Chondrocyte (in vitro differentiated cells): Measurements from ENCODE around the gene PACS2. TPM values are rescaled to one million over a fixed set of nuclear protein-coding genes. Genes with fewer than 3 reads are reported as not detected.

ENCODE experiments used
- DNase-seq: peaks from one replicate; pipeline ENCODE4 v3.0.0; 2021; ENCODE audit warnings: mixed read lengths, low spot score
- H3K27ac Mint-ChIP-seq: one replicate; pipeline ENCODE4 v1.8.0; 2021; ENCODE audit warnings: mild to moderate bottlenecking, moderate library complexity, mixed read lengths; ENCODE audit not compliant: unreplicated experiment
- H3K27me3 Mint-ChIP-seq: 2 replicates; pipeline ENCODE4 v1.8.0; 2021; ENCODE audit warnings: low read depth, mixed read lengths
- H3K36me3 Mint-ChIP-seq: 2 replicates; pipeline ENCODE4 v1.8.0; 2021; ENCODE audit warnings: low read depth, mixed read lengths
- H3K4me1 Mint-ChIP-seq: 2 replicates; pipeline ENCODE4 v1.8.0; 2021; ENCODE audit warnings: low read depth, mild to moderate bottlenecking, mixed read lengths
- H3K4me3 Mint-ChIP-seq: one replicate; pipeline ENCODE4 v1.8.0; 2021; ENCODE audit warnings: mild to moderate bottlenecking, moderate library complexity, mixed read lengths; ENCODE audit not compliant: unreplicated experiment
- H3K9me3 Mint-ChIP-seq: 2 replicates; pipeline ENCODE4 v1.8.0; 2021; ENCODE audit warnings: low read depth, mixed read lengths
- CTCF ChIP-seq: fragments of 200-600 bp; sonication (generic); IDR thresholded peaks from 2 replicates; pipeline ENCODE4 v1.5.0; 2021; ENCODE audit warnings: antibody characterized with exemption, mild to moderate bottlenecking, moderate library complexity
- total RNA-seq: library from RNA; stranded (reverse); gene quantifications from 3 replicates; pipeline ENCODE4 v1.2.1, GENCODE V29; 2021

Gene PACS2
- total RNA-seq, 1 donor from 2014 or later: 82.6 TPM

DNA sequence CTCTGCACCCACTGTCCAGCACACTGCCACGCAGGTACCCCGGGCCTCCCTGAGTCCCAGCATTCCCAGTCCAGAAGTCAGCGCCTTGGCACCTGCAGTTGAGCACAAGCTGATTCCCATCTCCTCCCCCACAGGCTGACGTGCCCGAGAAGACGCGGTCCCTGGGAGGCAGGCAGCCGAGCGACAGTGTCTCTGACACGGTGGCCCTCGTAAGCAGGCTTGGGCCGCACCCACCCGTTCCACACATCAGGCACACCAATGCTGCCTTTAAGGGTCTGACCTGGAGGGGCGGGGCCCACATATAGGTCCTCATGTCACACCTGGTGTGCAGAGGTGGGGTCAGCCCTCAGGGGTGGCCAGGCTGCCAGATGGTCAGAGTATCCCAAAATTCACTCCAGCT lies 65.4 kb downstream of the PACS2 start:
- Mint-ChIP-seq H3K27me3 (no peaks in the 10 kb centered on the region), H3K36me3 (peaks cover 4% of the 10 kb centered on the region), H3K4me1 (no peaks in the 10 kb centered on the region), H3K27ac (no peak overlapping the region), H3K4me3 (no peak overlapping the region), H3K9me3 (no peaks in the 10 kb centered on the region)
- TF ChIP-seq CTCF: no peak
- DNase-seq: no peak

DNA sequence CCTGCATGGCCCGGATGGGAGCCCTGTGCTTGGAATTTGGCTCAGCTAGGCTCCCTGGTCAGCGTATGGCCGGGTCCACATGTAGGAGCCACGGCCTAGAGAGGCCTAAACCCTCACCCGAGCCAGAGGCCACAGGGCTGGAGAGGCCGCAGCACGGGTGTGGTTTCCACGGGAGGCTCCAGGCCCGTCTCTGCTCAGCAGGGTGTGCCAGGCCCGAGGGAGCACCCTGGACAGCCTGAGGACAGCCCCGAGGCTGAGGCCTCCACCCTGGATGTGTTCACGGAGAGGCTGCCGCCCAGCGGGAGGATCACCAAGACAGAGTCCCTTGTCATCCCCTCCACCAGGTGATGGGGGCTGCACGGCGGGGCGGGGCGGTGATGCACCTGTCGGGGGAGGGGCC lies 66.2 kb downstream of the PACS2 start:
- no peak overlapping the region for H3K4me3 Mint-ChIP-seq
- no peaks in the 10 kb centered on the region for H3K9me3 Mint-ChIP-seq
- DNase-seq: no peak
- H3K4me1 Mint-ChIP-seq: no peaks in the 10 kb centered on the region
- no peak overlapping the region for H3K27ac Mint-ChIP-seq
- TF ChIP-seq CTCF: no peak
- peaks cover 6% of the 10 kb centered on the region for H3K36me3 Mint-ChIP-seq
- H3K27me3 Mint-ChIP-seq: no peaks in the 10 kb centered on the region

DNA sequence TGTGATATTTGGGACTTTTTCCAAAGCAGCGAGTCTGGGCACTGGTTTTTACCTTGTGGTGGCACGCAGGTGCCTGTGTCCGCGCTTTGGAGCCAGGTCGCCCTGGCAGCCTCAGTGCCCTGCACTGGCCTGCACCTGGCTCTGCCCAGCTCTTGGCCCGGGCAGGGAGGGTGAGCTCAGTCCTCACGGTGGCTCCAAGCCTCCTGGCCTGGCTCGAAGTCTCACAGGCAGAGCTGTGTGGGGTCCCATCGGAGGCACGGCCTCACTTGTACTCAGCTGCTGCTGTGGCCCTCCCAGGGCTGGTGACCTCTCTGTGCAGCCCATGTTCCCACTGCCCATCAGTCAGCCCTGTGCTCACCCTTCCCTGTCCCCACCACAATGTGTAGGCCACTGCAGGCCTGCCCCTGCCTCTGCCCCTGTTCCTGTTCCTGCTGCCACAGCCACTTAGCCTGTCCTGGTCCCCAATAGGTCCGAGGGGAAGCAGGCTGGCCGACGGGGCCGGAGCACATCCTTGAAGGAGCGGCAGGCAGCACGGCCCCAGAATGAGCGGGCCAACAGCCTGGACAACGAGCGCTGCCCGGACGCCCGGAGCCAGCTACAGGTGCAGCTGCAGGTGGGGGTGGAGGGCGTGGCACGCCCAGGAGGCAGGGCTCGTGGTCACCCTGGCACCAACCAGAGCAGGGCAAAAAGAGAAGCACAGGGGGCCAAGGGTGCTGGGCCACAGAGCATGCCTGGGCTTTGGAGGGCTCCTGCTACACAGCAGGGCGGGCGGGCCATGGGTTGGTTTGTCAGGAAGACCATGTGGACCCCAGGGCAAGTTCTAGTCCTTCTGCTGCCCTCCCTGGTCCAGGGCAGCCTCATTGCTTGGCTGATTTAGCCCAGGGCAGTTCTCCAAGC lies 67.1 kb downstream of the PACS2 start:
- TF ChIP-seq CTCF: no peak
- no peak overlapping the region for H3K4me3 Mint-ChIP-seq
- H3K36me3 Mint-ChIP-seq: peaks cover 6% of the 10 kb centered on the region
- no peaks in the 10 kb centered on the region for H3K9me3 Mint-ChIP-seq
- no peak for DNase-seq
- no peaks in the 10 kb centered on the region for H3K27me3 Mint-ChIP-seq
- no peak overlapping the region for H3K27ac Mint-ChIP-seq
- no peaks in the 10 kb centered on the region for H3K4me1 Mint-ChIP-seq

DNA sequence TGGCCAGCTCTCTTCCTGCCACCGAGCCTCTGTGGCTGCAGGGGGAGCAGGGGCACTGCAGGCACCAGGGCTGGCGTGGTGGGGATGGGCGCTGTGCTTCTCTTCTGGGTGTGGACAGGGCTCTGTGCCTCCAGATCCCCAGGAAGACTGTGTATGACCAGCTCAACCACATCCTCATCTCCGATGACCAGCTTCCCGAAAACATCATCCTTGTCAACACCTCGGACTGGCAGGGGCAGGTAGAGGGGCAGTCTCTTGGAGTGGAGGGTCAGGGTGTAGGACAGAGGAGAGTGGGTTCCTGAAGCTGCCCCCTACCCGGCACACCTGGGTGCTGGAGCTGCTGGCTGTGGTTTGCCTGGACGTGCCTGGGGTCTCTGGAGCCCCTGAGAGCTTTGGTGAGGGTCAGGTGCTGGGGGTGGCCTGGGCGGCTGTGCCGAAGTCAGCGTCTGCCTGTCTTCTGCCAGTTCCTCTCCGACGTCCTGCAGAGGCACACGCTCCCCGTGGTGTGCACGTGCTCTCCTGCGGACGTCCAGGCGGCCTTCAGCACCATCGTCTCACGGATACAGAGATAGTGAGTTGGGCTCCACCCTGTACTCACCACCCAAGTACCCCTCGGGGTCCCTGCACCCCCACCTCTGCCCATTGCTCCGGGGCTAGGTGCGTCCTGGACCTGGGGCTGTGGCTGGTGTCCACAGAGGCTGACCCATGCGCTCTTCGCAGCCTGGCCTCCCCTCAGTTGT lies 68.0 kb downstream of the PACS2 start:
- H3K36me3 Mint-ChIP-seq: peaks cover 6% of the 10 kb centered on the region
- H3K9me3 Mint-ChIP-seq: no peaks in the 10 kb centered on the region
- no peak overlapping the region for H3K27ac Mint-ChIP-seq
- no peak overlapping the region for H3K4me3 Mint-ChIP-seq
- no peaks in the 10 kb centered on the region for H3K27me3 Mint-ChIP-seq
- no peak for TF ChIP-seq CTCF
- no peaks in the 10 kb centered on the region for H3K4me1 Mint-ChIP-seq
- DNase-seq: no peak

DNA sequence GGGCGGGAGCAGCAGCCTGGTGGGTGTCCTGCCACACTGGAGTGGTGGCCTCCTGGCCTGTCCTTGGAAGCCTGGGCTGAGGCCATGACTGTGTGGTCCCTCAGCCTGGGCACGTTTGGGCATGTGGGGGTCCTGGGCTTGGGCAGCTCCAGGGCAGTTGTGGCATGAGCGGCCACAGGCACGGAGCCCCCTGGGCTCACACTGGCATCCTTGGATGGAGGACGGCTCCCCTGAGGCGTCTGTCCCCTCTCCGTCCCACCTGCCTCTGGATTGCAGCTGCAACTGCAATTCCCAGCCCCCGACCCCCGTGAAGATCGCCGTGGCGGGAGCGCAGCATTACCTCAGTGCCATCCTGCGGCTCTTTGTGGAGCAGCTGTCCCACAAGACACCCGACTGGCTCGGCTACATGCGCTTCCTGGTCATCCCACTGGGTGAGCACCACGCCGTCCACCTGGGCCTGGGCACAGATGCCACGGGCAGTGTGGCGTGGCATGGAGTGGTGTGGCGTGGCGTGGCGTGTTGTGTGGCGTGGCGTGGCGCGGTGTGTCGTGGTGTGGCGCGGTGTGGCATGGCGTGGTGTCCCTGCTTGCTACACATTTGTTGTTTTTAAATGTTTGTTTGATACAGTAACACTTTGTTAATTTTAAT lies 68.7 kb downstream of the PACS2 start:
- H3K36me3 Mint-ChIP-seq: peaks cover 6% of the 10 kb centered on the region
- no peaks in the 10 kb centered on the region for H3K9me3 Mint-ChIP-seq
- no peak for DNase-seq
- H3K4me3 Mint-ChIP-seq: no peak overlapping the region
- H3K27ac Mint-ChIP-seq: no peak overlapping the region
- TF ChIP-seq CTCF: no peak
- no peaks in the 10 kb centered on the region for H3K4me1 Mint-ChIP-seq
- H3K27me3 Mint-ChIP-seq: no peaks in the 10 kb centered on the region
